HEK293 (cell line): Measurements from ENCODE around the gene MRPL21.

ENCODE experiments used
- CTCF ChIA-PET: fragments of 350-600 bp; formaldehyde crosslinking; extraction: SDS; loops from one replicate; lab custom pipeline; 2021; ENCODE audit warnings: antibody characterized with exemption; lab: Yijun Ruan, JAX
- POLR2A ChIA-PET: fragments of 300-600 bp; formaldehyde crosslinking; extraction: SDS; loops from one replicate; lab custom pipeline; 2020; ENCODE audit warnings: antibody characterized with exemption, inconsistent platforms; lab: Yijun Ruan, JAX
- H3K27ac ChIP-seq: fragments of 200-500 bp; sonication (Bioruptor generic); 2 replicates; pipeline ENCODE4 v1.5.1; 2014; ENCODE audit warnings: low read depth, low read length, control low read depth, inconsistent platforms; ENCODE audit errors: extremely low read depth
- H3K36me3 ChIP-seq, 2 experiments: fragments of 200-500 bp in 1 of 2; sonication (Bioruptor generic) in 1 of 2; 1 replicate in 1 of 2; 2 replicates in 1 of 2; pipeline ENCODE4 v1.5.1; 2014 to 2017; ENCODE audit warnings: inconsistent platforms in 2 of 2, low read length in 2 of 2; ENCODE audit not compliant: control insufficient read depth in 2 of 2, insufficient read depth in 1 of 2
- H3K4me1 ChIP-seq: fragments of 200-500 bp; sonication (Bioruptor generic); 2 replicates; pipeline ENCODE4 v1.5.1; 2014; ENCODE audit warnings: mild to moderate bottlenecking, low read length, inconsistent platforms; ENCODE audit not compliant: control insufficient read depth, insufficient read depth
- H3K4me3 ChIP-seq: 2 replicates; pipeline ENCODE4 v1.5.1; 2011; ENCODE audit warnings: low read depth, mild to moderate bottlenecking, control low read depth, low read length, moderate library complexity
- H3K9me3 ChIP-seq: fragments of 200-500 bp; sonication (Bioruptor generic); 2 replicates; pipeline ENCODE4 v1.5.1; 2014; ENCODE audit warnings: low read depth, low read length, inconsistent platforms; ENCODE audit not compliant: control insufficient read depth, insufficient read depth
- CTCF ChIP-seq: fragments of 450-650 bp; formaldehyde crosslinking; IDR thresholded peaks from 2 replicates; pipeline ENCODE4 v1.5.1; 2016; ENCODE audit warnings: missing biosample characterization, missing genetic modification characterization
- GLIS2 ChIP-seq: fragments of 450-650 bp; formaldehyde crosslinking; IDR thresholded peaks from 2 replicates; pipeline ENCODE4 v1.5.1; 2016; ENCODE audit warnings: missing biosample characterization, missing genetic modification characterization
- HIC1 ChIP-seq: fragments of 450-650 bp; formaldehyde crosslinking; IDR thresholded peaks from 2 replicates; pipeline ENCODE4 v1.5.1; 2016; ENCODE audit warnings: missing biosample characterization, missing genetic modification characterization
- PATZ1 ChIP-seq: fragments of 450-650 bp; formaldehyde crosslinking; IDR thresholded peaks from 2 replicates; pipeline ENCODE4 v1.5.1; 2016; ENCODE audit warnings: missing biosample characterization, missing genetic modification characterization
- SCRT1 ChIP-seq: fragments of 450-650 bp; formaldehyde crosslinking; IDR thresholded peaks from 2 replicates; pipeline ENCODE4 v1.5.1; 2016; ENCODE audit warnings: missing biosample characterization, missing genetic modification characterization, borderline replicate concordance
- SP3 ChIP-seq: fragments of 450-650 bp; formaldehyde crosslinking; IDR thresholded peaks from 2 replicates; pipeline ENCODE4 v1.5.1; 2016; ENCODE audit warnings: missing biosample characterization, missing genetic modification characterization
- WT1 ChIP-seq: fragments of 450-650 bp; formaldehyde crosslinking; IDR thresholded peaks from 2 replicates; pipeline ENCODE4 v1.5.1; 2016; ENCODE audit warnings: missing biosample characterization, missing genetic modification characterization
- YY1 ChIP-seq: fragments of 450-650 bp; formaldehyde crosslinking; IDR thresholded peaks from 2 replicates; pipeline ENCODE4 v1.5.1; 2018; ENCODE audit warnings: missing biosample characterization, missing genetic modification characterization
- ZBTB10 ChIP-seq: fragments of 450-650 bp; formaldehyde crosslinking; IDR thresholded peaks from 2 replicates; pipeline ENCODE4 v1.5.1; 2016; ENCODE audit warnings: missing biosample characterization, missing genetic modification characterization
- ZBTB17 ChIP-seq: fragments of 450-650 bp; formaldehyde crosslinking; IDR thresholded peaks from 2 replicates; pipeline ENCODE4 v1.5.1; 2016; ENCODE audit warnings: missing biosample characterization, missing genetic modification characterization
- ZBTB26 ChIP-seq: fragments of 450-650 bp; formaldehyde crosslinking; optimal IDR thresholded peaks from 2 replicates; pipeline ENCODE3; 2016; ENCODE audit warnings: missing biosample characterization, mild to moderate bottlenecking, missing genetic modification characterization
- ZFP3 ChIP-seq: fragments of 450-650 bp; formaldehyde crosslinking; IDR thresholded peaks from 2 replicates; pipeline ENCODE4 v1.5.1; 2016; ENCODE audit warnings: low read depth, missing biosample characterization, missing genetic modification characterization
- ZIC2 ChIP-seq: fragments of 450-650 bp; formaldehyde crosslinking; IDR thresholded peaks from 2 replicates; pipeline ENCODE4 v1.5.1; 2016; ENCODE audit warnings: missing biosample characterization, missing genetic modification characterization
- ZNF132 ChIP-seq: fragments of 450-650 bp; formaldehyde crosslinking; IDR thresholded peaks from 2 replicates; pipeline ENCODE4 v1.5.1; 2017; ENCODE audit warnings: missing biosample characterization, missing genetic modification characterization, borderline replicate concordance
- ZNF133 ChIP-seq: fragments of 450-650 bp; formaldehyde crosslinking; IDR thresholded peaks from 2 replicates; pipeline ENCODE4 v1.5.1; 2016; ENCODE audit warnings: missing biosample characterization, missing genetic modification characterization
- ZNF157 ChIP-seq: fragments of 450-650 bp; formaldehyde crosslinking; IDR thresholded peaks from 2 replicates; pipeline ENCODE4 v1.5.1; 2016; ENCODE audit warnings: missing biosample characterization, missing genetic modification characterization
- ZNF174 ChIP-seq: fragments of 450-650 bp; formaldehyde crosslinking; IDR thresholded peaks from 2 replicates; pipeline ENCODE4 v1.5.0; 2017; ENCODE audit warnings: missing biosample characterization, mild to moderate bottlenecking, missing genetic modification characterization
- ZNF292 ChIP-seq: fragments of 450-650 bp; formaldehyde crosslinking; IDR thresholded peaks from 2 replicates; pipeline ENCODE4 v1.5.1; 2016; ENCODE audit warnings: low read depth, missing biosample characterization, missing genetic modification characterization, borderline replicate concordance
- ZNF335 ChIP-seq: fragments of 450-650 bp; formaldehyde crosslinking; conservative IDR thresholded peaks from 2 replicates; pipeline ENCODE4 v1.5.1; 2016; ENCODE audit warnings: missing biosample characterization, missing genetic modification characterization
- ZNF423 ChIP-seq: fragments of 450-650 bp; formaldehyde crosslinking; IDR thresholded peaks from 2 replicates; pipeline ENCODE4 v1.5.1; 2016; ENCODE audit warnings: missing biosample characterization, missing genetic modification characterization
- ZNF48 ChIP-seq: fragments of 450-650 bp; formaldehyde crosslinking; IDR thresholded peaks from 2 replicates; pipeline ENCODE4 v1.5.1; 2016; ENCODE audit warnings: missing biosample characterization, missing genetic modification characterization
- ZSCAN16 ChIP-seq: fragments of 450-650 bp; formaldehyde crosslinking; IDR thresholded peaks from 2 replicates; pipeline ENCODE4 v1.5.1; 2016; ENCODE audit warnings: missing biosample characterization, missing genetic modification characterization
- ZSCAN18 ChIP-seq: fragments of 450-650 bp; formaldehyde crosslinking; IDR thresholded peaks from 2 replicates; pipeline ENCODE4 v1.5.1; 2016; ENCODE audit warnings: missing biosample characterization, missing genetic modification characterization
- ZXDB ChIP-seq: fragments of 450-650 bp; formaldehyde crosslinking; IDR thresholded peaks from 2 replicates; pipeline ENCODE4 v1.5.1; 2016; ENCODE audit warnings: missing biosample characterization, missing genetic modification characterization

Gene MRPL21

GRCh38 chr11:68855205-68855981 is 48.2 kb downstream of the MRPL21 start (continued):
- peak; percentile 14; the same call in 1 of the 2 replicates for TF ChIP-seq ZXDB
- no peak for TF ChIP-seq ZNF174
- TF ChIP-seq ZSCAN16 (tag by site-specific recombination): 0 out of 2 replicates have a peak, but pooled peaks have one; percentile 22
- peak; percentile 67 for TF ChIP-seq GLIS2 (tag by site-specific recombination)
- TF ChIP-seq YY1 (tag by site-specific recombination): no peak
- TF ChIP-seq ZNF133 (tag by site-specific recombination): no peak
- TF ChIP-seq ZBTB17 (tag by site-specific recombination): peak; percentile 90
- TF ChIP-seq WT1: no peak
- TF ChIP-seq ZNF48: no peak
- peak; percentile 64 for TF ChIP-seq ZIC2
- TF ChIP-seq ZNF423 (tag by site-specific recombination): 0 out of 2 replicates have a peak, but pooled peaks have one; percentile 35
- TF ChIP-seq ZBTB26 (tag by site-specific recombination): peak; percentile 68
- peak; percentile 33; the same call in 1 of the 2 replicates for TF ChIP-seq PATZ1
- 0 out of 2 replicates have a peak, but pooled peaks have one; percentile 47 for TF ChIP-seq CTCF (tag by site-specific recombination)
- TF ChIP-seq ZBTB10 (tag by site-specific recombination): 0 out of 2 replicates have a peak, but pooled peaks have one; percentile 39
- no peak for TF ChIP-seq ZFP3
- TF ChIP-seq ZNF335 (tag by site-specific recombination): peak; percentile 89
- peak; percentile 10; the same call in 1 of the 2 replicates for TF ChIP-seq SP3 (tag by site-specific recombination)
- TF ChIP-seq, all 188 proteins: peak for 19

- Histone ChIP-seq H3K4me1 (no peaks in the 10 kb centered on the region), H3K4me3 (no peak overlapping the region), H3K27ac (no peak overlapping the region), H3K36me3 (no peaks in the 10 kb centered on the region), H3K9me3 (no peaks in the 10 kb centered on the region)
- CTCF ChIA-PET: interaction anchor here (0.6 to 1.0 kb wide), 2 partner anchors 51 to 57 kb away, joined by 3 read pairs; no protein-coding TSS in a partner anchor
- POLR2A ChIA-PET: interaction anchor here (0.6 kb wide), 1 partner anchor 9 kb away, joined by 3 read pairs; no protein-coding TSS in a partner anchor
- TF ChIP-seq ZNF132: no peak
- TF ChIP-seq ZNF157: no peak
- TF ChIP-seq ZNF292 (tag by site-specific recombination): no peak
- no peak for TF ChIP-seq ZNF48
- TF ChIP-seq SCRT1 (tag by site-specific recombination): no peak
- TF ChIP-seq HIC1: no peak
- TF ChIP-seq ZSCAN18 (tag by site-specific recombination): no peak
These were observed 49.2 kb downstream of the MRPL21 start for GRCh38 chr11:68854273-68854958.
